Epithelial cell of esophagus (primary cell): ENCODE measurements around the gene TMEM223.
"Not testable (repeated sequence)": the region's sequence is repeated elsewhere in the genome, so short reads cannot be mapped to it uniquely, and the experiment has no call there.

Experiments
- DNase-seq: peaks from one replicate; pipeline ENCODE4 v3.0.0; 2010; ENCODE audit warnings: low read depth
- H3K4me3 ChIP-seq: 2 replicates; pipeline ENCODE4 v1.5.1; 2011; ENCODE audit warnings: mild to moderate bottlenecking, low read length, control low read depth
- CTCF ChIP-seq: IDR thresholded peaks from 2 replicates; pipeline ENCODE4 v1.5.1; 2011; ENCODE audit warnings: low read depth, mild to moderate bottlenecking, low read length, control low read depth, inconsistent platforms; ENCODE audit not compliant: insufficient read depth; ENCODE audit errors: missing control alignments

Gene TMEM223

DNA sequence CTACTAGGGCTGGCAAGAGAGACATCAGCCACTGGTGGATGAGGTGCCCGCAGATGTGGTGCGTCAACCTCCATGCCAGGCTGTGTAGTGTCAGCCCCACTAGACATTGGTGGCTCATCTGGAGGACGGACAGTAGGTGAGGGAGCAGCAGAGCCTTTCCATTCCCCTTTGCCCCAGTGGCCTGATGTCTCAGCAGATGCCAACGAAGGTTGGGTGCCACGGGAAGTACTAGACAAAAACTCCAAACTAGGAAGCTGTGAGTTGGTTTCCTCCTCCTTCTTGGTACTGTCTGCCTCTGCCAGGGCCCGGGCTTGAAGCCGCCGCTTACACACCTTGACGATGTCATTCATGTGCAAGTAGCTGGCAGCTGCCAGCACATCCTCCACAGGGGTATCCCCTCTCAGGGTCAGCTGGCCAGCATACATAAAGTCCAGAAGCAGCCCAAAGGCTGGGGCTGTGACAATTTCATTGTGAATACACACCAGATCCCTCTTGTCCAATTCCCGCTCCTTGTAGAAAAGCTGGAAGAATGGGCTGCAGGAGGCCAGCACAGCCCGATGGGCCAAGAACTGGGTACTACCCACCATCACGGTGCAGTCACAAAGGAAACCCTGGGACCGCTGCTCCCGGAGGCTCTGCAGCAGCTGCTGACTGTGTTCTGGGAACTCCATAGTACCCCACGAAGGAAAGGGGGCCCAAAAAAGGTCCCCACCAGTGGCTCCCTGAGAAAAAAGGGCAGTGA lies 38.6 kb downstream of the TMEM223 start:
- DNase-seq: no peak
- no peak for TF ChIP-seq CTCF
- peak overlapping the region; percentile 95 for H3K4me3 ChIP-seq

GRCh38 chr11:62752177-62752785 lies 39.5 kb downstream of the TMEM223 start:
- H3K4me3 ChIP-seq: no peak overlapping the region
- no peak for DNase-seq
- no peak for TF ChIP-seq CTCF

DNA sequence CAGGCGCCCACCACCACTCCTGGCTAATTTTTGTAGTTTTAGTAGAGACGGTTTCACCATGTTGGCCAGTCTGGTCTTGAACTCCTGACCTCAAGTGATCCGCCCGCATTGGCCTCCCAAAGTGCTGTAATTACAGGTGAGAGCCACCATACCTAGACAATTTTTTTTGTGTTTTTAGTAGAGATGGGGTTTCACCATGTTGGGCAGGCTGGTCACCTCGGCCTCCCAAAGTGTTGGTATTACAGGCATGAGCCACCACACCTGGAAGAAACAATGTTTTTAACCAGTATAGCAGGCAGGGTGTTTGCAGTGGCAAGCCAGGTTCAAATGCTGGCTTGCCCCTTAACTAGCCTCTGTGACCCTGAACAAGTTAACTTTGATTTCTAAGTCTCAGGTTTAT lies 41.9 kb downstream of the TMEM223 start:
- not testable (repeated sequence) for H3K4me3 ChIP-seq, DNase-seq

DNA sequence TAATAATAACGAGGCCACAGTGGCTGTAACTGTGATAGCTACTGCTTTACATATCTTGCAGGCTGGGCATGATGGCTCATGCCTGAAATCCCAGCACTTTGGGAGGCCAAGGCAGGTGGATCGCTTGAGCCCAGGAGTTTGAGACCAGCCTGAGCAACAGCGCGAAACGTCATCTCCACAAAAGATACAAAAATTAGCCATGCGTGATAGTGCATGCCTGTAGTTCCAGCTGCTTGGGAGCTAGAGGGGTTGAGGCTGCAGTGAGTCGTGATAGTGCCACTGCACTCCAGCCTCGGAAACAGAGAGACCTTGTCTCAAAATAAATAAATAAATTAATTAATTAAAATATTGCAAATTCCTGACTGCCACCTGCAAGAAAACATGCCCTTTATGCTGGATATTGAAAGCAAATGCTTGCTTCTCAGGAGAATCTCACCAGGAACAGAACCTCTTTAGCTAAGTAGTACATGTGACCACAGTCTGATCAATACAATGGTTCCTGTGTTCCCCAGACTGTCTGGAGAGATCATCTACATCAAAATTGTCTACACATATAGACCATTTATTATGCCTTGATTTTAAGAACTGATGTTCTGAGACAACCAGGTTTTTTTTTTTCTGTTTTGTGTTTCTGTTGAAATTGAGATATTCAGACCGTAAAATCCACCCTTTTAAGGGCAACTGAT lies 44.2 kb downstream of the TMEM223 start:
- TF ChIP-seq CTCF: no peak
- H3K4me3 ChIP-seq: no peak overlapping the region
- no peak for DNase-seq
